Gastrocnemius medialis (tissue), 4 donors: ENCODE data around the gene ARVCF.

ENCODE experiments used
- POLR2A ChIP-seq, 2 donors: fragments of 450-650 bp; IDR thresholded peaks; one replicate each; pipeline ENCODE4 v1.6.1; 2017; ENCODE audit warnings: antibody characterized with exemption in 2 of 2, mild to moderate bottlenecking in 2 of 2, moderate library complexity in 2 of 2
- TF ChIP-seq, protein P1 (sequence below), 5 experiments: fragments of 450-650 bp in 3 of 5; fragments of 200-600 bp in 2 of 5; sonication (generic) in 2 of 5; IDR thresholded peaks in 4 of 5; conservative IDR thresholded peaks in 1 of 5; 1 replicate in 4 of 5; 2 replicates in 1 of 5; pipeline ENCODE4 v1.5.1; 2016 to 2019; ENCODE audit warnings: antibody characterized with exemption in 5 of 5, mild to moderate bottlenecking in 3 of 5, moderate library complexity in 3 of 5

DNA sequence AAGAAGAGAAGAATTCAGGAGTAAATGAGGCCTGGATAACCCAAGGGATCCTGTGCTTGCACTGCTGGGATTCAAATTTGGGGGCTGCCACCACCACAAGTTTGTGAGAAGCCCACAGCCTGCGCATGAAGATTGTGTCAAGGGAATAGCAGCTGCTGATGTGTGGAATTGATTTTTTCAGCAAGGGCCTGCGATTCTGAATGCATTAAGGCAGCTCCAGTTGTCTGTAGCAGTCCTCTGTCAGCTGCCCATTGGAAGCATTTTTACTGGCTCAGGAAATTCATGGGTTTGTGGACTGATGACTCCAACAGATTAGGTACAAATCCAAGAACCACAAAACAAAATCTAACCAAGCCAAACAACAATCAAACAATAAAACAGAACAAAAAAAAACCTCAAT lies 14.0 kb downstream of the ARVCF start:
- TF ChIP-seq POLR2A (IDR thresholded peaks at IDR 0.05), result no peak
- TF ChIP-seq, protein P1, sequence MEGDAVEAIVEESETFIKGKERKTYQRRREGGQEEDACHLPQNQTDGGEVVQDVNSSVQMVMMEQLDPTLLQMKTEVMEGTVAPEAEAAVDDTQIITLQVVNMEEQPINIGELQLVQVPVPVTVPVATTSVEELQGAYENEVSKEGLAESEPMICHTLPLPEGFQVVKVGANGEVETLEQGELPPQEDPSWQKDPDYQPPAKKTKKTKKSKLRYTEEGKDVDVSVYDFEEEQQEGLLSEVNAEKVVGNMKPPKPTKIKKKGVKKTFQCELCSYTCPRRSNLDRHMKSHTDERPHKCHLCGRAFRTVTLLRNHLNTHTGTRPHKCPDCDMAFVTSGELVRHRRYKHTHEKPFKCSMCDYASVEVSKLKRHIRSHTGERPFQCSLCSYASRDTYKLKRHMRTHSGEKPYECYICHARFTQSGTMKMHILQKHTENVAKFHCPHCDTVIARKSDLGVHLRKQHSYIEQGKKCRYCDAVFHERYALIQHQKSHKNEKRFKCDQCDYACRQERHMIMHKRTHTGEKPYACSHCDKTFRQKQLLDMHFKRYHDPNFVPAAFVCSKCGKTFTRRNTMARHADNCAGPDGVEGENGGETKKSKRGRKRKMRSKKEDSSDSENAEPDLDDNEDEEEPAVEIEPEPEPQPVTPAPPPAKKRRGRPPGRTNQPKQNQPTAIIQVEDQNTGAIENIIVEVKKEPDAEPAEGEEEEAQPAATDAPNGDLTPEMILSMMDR (IDR thresholded peaks at IDR 0.05 in 4 of 5, conservative IDR thresholded peaks at IDR 0.05 in 1 of 5), result no peak
